Measurements from ENCODE around the gene SLC35F3.

- TF ChIP-seq TAF1 (IDR thresholded peaks at IDR 0.05; ENCODE audit: borderline replicate concordance, insufficient read depth, low read length) (no peak), POLR2AphosphoS5 (IDR thresholded peaks at IDR 0.05; ENCODE audit: low read depth, low read length) (no peak), REST (IDR thresholded peaks at IDR 0.05; ENCODE audit: insufficient read depth in 1 of 2, low read depth in 2 of 2, low read length in 2 of 2) (no peak), SIN3A (IDR thresholded peaks at IDR 0.05; ENCODE audit: borderline replicate concordance, insufficient read depth, low read length) (no peak), FOXP2 (optimal IDR thresholded peaks at IDR 0.05; ENCODE audit: borderline replicate concordance, extremely low read depth, extremely low read length, insufficient read depth) (no peak)
These were observed 418.5 kb downstream of the SLC35F3 start for GRCh38 chr1:234322979-234323378.

Measured in PFSK-1 (cell line).